ENCODE measurements around the gene LDB2.
"Not testable (repeated sequence)": the region's sequence is repeated elsewhere in the genome, so short reads cannot be mapped to it uniquely, and the experiment has no call there.

The LDB2 gene

GRCh38 chr4:16530688-16531635, 367.5 kb downstream of the LDB2 start:
- FAIRE-seq: no peak
- no peak for DNase-seq (ENCODE audit: extremely low spot score, insufficient read length, low read depth)

GRCh38 chr4:16524911-16525554, 373.4 kb downstream of the LDB2 start:
- DNase-seq (ENCODE audit: extremely low spot score, insufficient read length, low read depth): no peak
- no peak for FAIRE-seq

GRCh38 chr4:16524406-16524805, 374.0 kb downstream of the LDB2 start:
- FAIRE-seq (no peak), DNase-seq (ENCODE audit: extremely low spot score, insufficient read length, low read depth) (no peak)

GRCh38 chr4:16523526-16523925, 374.9 kb downstream of the LDB2 start:
- not testable (repeated sequence) for FAIRE-seq; DNase-seq (ENCODE audit: extremely low spot score, insufficient read length, low read depth)

DNA sequence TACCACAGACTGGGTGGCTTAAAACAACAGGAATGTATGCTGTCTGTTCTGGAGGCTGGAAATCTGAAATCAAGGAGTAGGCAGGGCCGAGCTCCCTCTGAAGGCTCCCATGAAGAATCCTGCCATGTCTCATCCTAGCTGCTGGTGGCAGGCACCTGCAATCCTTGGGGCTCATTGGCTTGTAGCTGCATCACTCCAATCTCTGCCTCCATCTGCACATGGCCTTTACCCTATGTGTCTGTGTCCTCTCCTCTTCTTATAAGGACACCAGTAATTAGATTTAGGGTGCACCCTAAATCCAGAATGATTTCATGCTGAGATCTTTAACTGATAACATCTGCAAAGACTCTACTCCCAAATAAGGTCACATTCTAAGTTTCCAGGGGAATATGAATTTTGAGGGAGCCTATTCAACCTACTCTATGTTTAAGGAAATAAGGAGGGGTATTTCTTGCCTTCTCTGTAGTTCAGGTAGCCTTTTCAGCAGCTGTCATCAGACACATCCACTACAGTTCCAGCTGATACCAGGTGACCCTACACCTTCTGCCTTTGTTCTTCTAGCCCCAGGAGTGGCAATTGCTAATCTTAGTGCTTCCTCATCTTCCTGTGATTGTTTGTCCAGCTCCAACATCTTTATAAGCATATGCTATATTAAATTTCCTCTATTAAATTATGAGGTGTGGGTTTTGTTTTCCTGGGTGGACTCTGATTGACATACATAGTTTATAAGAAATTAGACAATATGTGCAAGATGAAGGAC, 377.1 kb downstream of the LDB2 start:
- DNase-seq (ENCODE audit: extremely low spot score, insufficient read length, low read depth) (no peak), FAIRE-seq (no peak)

- FAIRE-seq: no peak
- DNase-seq (ENCODE audit: extremely low spot score, insufficient read length, low read depth): no peak
Measured at GRCh38 chr4:16516796-16517439, 381.5 kb downstream of the LDB2 start.

DNA sequence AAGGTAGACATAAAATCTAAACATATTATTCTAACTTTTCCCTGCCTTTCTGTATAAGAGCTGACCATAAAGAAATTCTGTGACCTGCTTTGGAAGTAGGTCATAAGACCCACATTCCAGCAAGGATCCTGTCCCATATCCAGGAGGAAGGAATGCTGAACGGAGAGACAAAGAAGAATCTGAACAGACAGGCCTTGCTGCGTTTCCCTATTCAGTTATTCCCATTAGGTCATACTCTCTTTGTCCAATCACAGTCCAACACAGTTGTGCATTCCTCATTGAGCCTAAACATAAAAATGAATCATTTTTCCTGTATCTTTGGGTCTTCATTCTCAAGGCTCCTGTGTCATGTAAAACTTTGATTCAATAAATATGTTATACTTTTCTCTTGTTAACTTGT, 384.6 kb downstream of the LDB2 start:
- DNase-seq (ENCODE audit: extremely low spot score, insufficient read length, low read depth) (no peak), FAIRE-seq (no peak)

GRCh38 chr4:16508968-16509367, 389.5 kb downstream of the LDB2 start:
- FAIRE-seq: no peak

DNA sequence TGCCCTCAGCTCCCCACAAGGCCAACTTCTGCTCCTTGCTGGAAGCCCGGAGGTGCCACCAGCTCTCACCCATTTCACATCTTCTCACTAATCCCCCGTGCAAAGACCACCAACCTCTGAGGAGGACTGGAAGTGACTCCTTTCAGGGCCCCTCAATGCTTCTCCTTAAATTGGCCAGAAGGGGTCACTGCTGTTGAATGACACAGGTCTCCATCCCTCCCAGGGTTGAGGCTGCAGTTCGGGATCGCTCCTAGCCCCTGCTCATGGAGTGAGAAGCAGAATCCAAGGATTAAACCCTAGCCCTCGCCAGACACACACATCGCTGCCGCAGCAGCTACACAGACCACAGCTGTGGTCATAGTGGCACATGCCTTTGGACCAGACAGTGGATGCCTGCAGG, 392.7 kb downstream of the LDB2 start:
- FAIRE-seq (no peak), DNase-seq (ENCODE audit: extremely low spot score, insufficient read length, low read depth) (no peak)

More at GRCh38 chr4:16508968-16509367, 389.5 kb downstream of the LDB2 start:
- DNase-seq (ENCODE audit: extremely low spot score, insufficient read length, low read depth): no peak

GRCh38 chr4:16505267-16505666, 393.2 kb downstream of the LDB2 start:
- FAIRE-seq: no peak
- no peak for DNase-seq (ENCODE audit: extremely low spot score, insufficient read length, low read depth)

DNA sequence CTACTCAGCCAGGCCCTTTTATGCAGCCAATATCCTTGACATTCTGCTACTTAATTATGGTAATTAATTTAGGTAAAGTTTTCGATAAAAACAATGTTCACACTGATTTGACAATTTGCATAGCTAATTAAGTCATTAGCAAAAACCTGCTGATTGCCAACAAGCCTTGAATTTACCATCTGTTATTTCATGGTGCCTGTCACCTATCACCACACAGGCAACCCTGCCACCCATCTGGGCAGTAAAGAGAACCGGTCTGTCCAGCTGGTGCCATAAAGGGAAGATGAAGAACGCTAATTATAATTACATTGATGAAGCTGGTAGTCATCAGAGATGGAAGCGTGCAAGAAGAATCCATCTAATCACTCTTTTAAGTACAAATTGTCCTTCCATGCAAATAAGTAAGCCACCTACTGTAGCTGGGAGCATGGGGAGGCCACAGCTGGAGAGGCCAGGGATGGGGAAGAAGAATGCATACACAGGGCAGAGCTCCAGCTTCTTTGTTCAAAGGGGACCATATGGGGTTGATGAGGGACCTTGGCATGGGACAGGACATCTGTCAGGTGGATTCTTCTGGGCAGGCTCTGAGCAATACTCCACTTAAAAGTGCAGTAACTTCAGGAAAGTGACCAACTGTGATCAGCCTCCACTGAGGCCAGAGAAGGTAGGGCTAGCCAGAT, 394.9 kb downstream of the LDB2 start:
- DNase-seq (ENCODE audit: extremely low spot score, insufficient read length, low read depth): no peak
- FAIRE-seq: no peak

GRCh38 chr4:16498978-16499377, 399.5 kb downstream of the LDB2 start:
- no peak for DNase-seq (ENCODE audit: extremely low spot score, insufficient read length, low read depth)
- FAIRE-seq: no peak

DNA sequence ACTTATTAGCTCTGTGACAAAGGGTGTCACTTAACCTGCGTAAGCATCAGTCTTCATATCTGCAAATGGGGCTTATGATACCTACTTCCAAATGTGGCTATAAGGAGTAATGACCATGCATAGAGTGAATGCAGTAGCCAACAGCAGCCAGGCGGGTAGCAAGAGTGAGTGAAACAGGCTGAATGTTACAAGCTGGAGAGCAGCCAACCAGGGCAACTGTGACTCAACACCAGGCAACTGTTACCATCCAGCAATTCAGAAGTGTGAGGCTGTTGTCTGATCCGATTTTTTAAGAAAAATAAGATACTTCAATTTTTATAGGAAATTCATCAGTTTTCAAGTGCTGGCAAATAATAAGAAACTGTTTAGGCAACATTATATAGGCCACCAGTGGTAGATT, 401.9 kb downstream of the LDB2 start:
- no peak for DNase-seq (ENCODE audit: extremely low spot score, insufficient read length, low read depth)
- FAIRE-seq: no peak

- DNase-seq (ENCODE audit: extremely low spot score, insufficient read length, low read depth) (no peak), FAIRE-seq (no peak)
Measured at GRCh38 chr4:16492872-16493271, 405.6 kb downstream of the LDB2 start.

- FAIRE-seq (no peak), DNase-seq (ENCODE audit: extremely low spot score, insufficient read length, low read depth) (no peak)
Measured at GRCh38 chr4:16489226-16489625, 409.2 kb downstream of the LDB2 start.

GRCh38 chr4:16488084-16488483, 410.4 kb downstream of the LDB2 start:
- DNase-seq (ENCODE audit: extremely low spot score, insufficient read length, low read depth) (no peak), FAIRE-seq (no peak)

- DNase-seq (ENCODE audit: extremely low spot score, insufficient read length, low read depth): no peak
Measured at GRCh38 chr4:16484711-16485110, 413.7 kb downstream of the LDB2 start.

GRCh38 chr4:16483540-16483939, 414.9 kb downstream of the LDB2 start:
- FAIRE-seq (no peak), DNase-seq (ENCODE audit: extremely low spot score, insufficient read length, low read depth) (no peak)

More at GRCh38 chr4:16484711-16485110, 413.7 kb downstream of the LDB2 start:
- no peak for FAIRE-seq

DNA sequence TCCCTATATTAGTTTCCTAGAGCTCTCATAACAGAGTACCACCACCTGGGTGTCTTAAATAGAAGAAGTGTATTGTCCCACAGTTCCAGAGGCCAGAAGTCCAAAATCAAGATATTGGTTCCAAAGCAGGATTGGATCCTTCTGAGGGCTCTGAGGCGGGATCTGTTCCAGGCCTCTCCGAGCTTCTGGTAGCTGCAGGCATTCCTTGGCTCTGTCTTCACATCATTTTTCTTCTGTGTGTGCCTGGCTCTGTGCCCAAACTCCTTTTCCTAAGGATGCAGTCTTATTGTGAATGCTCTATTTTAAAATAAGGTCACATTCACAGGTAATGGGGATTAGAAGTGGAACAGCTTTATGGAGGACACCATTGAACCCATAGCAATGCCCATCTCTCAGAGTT, 418.4 kb downstream of the LDB2 start:
- DNase-seq (ENCODE audit: extremely low spot score, insufficient read length, low read depth) (no peak), FAIRE-seq (no peak)

GRCh38 chr4:16472537-16472936, 425.9 kb downstream of the LDB2 start:
- DNase-seq (ENCODE audit: extremely low spot score, insufficient read length, low read depth): no peak
- FAIRE-seq: no peak
